ENCODE measurements around the gene MYZAP. TPM values are rescaled to one million over a fixed set of nuclear protein-coding genes. Genes with fewer than 3 reads are reported as not detected.

The MYZAP gene
- total and polyA plus RNA-seq, 2 of the 13 experiments (the other 11 are each of a cell fraction or from before 2014, with no cell fraction given), result not detected

DNA sequence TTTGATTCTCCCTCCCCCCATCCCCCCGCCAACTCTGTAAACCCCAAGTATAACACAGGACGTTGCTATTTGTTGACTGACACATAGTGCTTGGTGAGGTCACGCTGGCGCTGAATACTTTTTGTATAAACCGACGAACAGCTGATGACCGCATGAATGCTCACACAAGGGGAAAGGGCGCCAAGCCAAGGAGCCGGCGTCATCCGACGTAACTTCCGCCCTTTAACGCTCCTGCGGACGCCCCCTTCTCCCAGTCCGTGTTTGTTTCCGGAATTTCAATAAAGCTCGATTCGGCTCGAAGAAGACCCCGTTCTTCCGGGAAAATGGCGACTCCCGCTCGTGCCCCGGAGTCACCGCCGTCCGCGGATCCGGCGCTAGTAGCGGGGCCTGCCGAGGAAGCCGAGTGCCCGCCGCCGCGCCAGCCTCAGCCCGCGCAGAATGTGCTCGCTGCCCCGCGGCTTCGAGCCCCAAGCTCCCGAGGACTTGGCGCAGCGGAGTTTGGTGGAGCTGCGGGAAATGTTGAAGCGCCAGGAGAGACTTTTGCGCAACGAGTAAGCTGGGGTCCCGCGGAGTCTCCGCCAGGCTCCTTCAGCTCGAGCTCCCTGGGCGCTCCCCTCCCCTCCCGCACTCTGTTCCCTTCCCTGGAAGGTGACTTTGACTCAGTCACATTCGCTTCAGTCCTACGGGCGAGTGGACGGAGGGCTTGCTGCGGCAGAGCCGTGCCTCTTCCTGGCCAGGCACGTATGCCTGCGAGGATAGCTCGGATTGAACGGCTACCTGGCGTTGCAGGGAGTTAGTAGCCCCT lies 114.9 kb downstream of the MYZAP start, which contains the start of gene POLR2M (continued):
- TF ChIP-seq, protein P1, sequence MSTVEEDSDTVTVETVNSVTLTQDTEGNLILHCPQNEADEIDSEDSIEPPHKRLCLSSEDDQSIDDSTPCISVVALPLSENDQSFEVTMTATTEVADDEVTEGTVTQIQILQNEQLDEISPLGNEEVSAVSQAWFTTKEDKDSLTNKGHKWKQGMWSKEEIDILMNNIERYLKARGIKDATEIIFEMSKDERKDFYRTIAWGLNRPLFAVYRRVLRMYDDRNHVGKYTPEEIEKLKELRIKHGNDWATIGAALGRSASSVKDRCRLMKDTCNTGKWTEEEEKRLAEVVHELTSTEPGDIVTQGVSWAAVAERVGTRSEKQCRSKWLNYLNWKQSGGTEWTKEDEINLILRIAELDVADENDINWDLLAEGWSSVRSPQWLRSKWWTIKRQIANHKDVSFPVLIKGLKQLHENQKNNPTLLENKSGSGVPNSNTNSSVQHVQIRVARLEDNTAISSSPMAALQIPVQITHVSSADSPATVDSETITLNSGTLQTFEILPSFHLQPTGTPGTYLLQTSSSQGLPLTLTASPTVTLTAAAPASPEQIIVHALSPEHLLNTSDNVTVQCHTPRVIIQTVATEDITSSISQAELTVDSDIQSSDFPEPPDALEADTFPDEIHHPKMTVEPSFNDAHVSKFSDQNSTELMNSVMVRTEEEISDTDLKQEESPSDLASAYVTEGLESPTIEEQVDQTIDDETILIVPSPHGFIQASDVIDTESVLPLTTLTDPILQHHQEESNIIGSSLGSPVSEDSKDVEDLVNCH (CRISPR knock-in tag; IDR thresholded peaks at IDR 0.05), result no peak
- no peak; the same call in 1 of the 2 replicates for TF ChIP-seq FOXC1 (CRISPR knock-in tag; IDR thresholded peaks at IDR 0.05; ENCODE audit: borderline replicate concordance)
- peak; percentile 65; the same call in 1 of the 2 replicates for TF ChIP-seq ZNF878 (CRISPR knock-in tag; IDR thresholded peaks at IDR 0.05)
- no peak for TF ChIP-seq ZKSCAN8 (CRISPR knock-in tag; IDR thresholded peaks at IDR 0.05; ENCODE audit: borderline replicate concordance)
- TF ChIP-seq ZHX2 (IDR thresholded peaks at IDR 0.05; ENCODE audit: low read depth), result peak; percentile 90
- no peak; the same call in 1 of the 2 replicates for TF ChIP-seq ZHX2 (CRISPR knock-in tag; IDR thresholded peaks at IDR 0.05; ENCODE audit: borderline replicate concordance)
- no peak for TF ChIP-seq SYNCRIP (IDR thresholded peaks at IDR 0.05; ENCODE audit: insufficient read depth, low read depth, low read length)
- TF ChIP-seq CCAR2 (optimal IDR thresholded peaks at IDR 0.05; ENCODE audit: low read depth, low read length), result peak; percentile 58
- 0 out of 2 replicates have a peak, but pooled peaks have one; percentile 21 for TF ChIP-seq ZNF773 (CRISPR knock-in tag; IDR thresholded peaks at IDR 0.05; ENCODE audit: borderline replicate concordance)
- 0 out of 2 replicates have a peak, but pooled peaks have one; percentile 36 for TF ChIP-seq SMAD1 (CRISPR knock-in tag; IDR thresholded peaks at IDR 0.05; ENCODE audit: borderline replicate concordance, low read depth)
- TF ChIP-seq KLF12 (CRISPR knock-in tag; IDR thresholded peaks at IDR 0.05; ENCODE audit: borderline replicate concordance), result no peak
- TF ChIP-seq GLI4 (CRISPR knock-in tag; IDR thresholded peaks at IDR 0.05; ENCODE audit: borderline replicate concordance), result peak; percentile 58; the same call in 1 of the 2 replicates
- TF ChIP-seq LBX2 (CRISPR knock-in tag; IDR thresholded peaks at IDR 0.05; ENCODE audit: borderline replicate concordance), result no peak
- TF ChIP-seq ZSCAN12 (CRISPR knock-in tag; IDR thresholded peaks at IDR 0.05), result no peak
- TF ChIP-seq BHLHE40 (IDR thresholded peaks at IDR 0.05; ENCODE audit: low read length), result no peak
- no peak for TF ChIP-seq ONECUT2 (CRISPR knock-in tag; IDR thresholded peaks at IDR 0.05)
- no peak for TF ChIP-seq EP300 (IDR thresholded peaks at IDR 0.05; ENCODE audit: low read depth in 2 of 2, low read length in 2 of 2)
- no peak for TF ChIP-seq EP300 (CRISPR knock-in tag; IDR thresholded peaks at IDR 0.05; ENCODE audit: borderline replicate concordance)
- TF ChIP-seq ASH2L (IDR thresholded peaks at IDR 0.05; ENCODE audit: insufficient read length, low read depth, low read length), result peak; percentile 91
- no peak for TF ChIP-seq ZNF777 (CRISPR knock-in tag; IDR thresholded peaks at IDR 0.05)
- peak; percentile 55; the same call in 1 of the 2 replicates for TF ChIP-seq TOE1 (CRISPR knock-in tag; IDR thresholded peaks at IDR 0.05)
